Osteocyte (in vitro differentiated cells): ENCODE data around the gene DNAJC8. TPM values are rescaled to one million over a fixed set of nuclear protein-coding genes. Genes with fewer than 3 reads are reported as not detected.

Experiments
- DNase-seq: peaks from one replicate; pipeline ENCODE4 v3.0.0; 2021; ENCODE audit warnings: mixed read lengths; ENCODE audit not compliant: unreplicated experiment; ENCODE audit errors: extremely low spot score
- H3K27ac Mint-ChIP-seq: one replicate; pipeline ENCODE4 v1.8.0; 2021; ENCODE audit warnings: mild to moderate bottlenecking, mixed read lengths; ENCODE audit not compliant: unreplicated experiment
- H3K27me3 Mint-ChIP-seq: one replicate; pipeline ENCODE4 v1.8.0; 2021; ENCODE audit warnings: mixed read lengths; ENCODE audit not compliant: unreplicated experiment
- H3K36me3 Mint-ChIP-seq: one replicate; pipeline ENCODE4 v1.8.0; 2021; ENCODE audit warnings: mixed read lengths; ENCODE audit not compliant: unreplicated experiment
- H3K4me1 Mint-ChIP-seq: one replicate; pipeline ENCODE4 v1.8.0; 2021; ENCODE audit warnings: mixed read lengths; ENCODE audit not compliant: unreplicated experiment
- H3K4me3 Mint-ChIP-seq: one replicate; pipeline ENCODE4 v1.8.0; 2021; ENCODE audit warnings: mild to moderate bottlenecking, moderate library complexity, mixed read lengths; ENCODE audit not compliant: unreplicated experiment
- H3K9me3 Mint-ChIP-seq: one replicate; pipeline ENCODE4 v1.8.0; 2021; ENCODE audit warnings: mixed read lengths; ENCODE audit not compliant: unreplicated experiment
- total RNA-seq: library from RNA; stranded (reverse); gene quantifications from 2 replicates; pipeline ENCODE4 v1.2.1, GENCODE V29; 2021
- TF ChIP-seq, protein P1 (sequence below): fragments of 200-600 bp; sonication (generic); IDR thresholded peaks from 2 replicates; pipeline ENCODE4 v1.5.0; 2021; ENCODE audit warnings: antibody characterized with exemption, mild to moderate bottlenecking, moderate library complexity

DNAJC8 gene
- total RNA-seq, 1 donor from 2014 or later, result 92.2 TPM

DNA sequence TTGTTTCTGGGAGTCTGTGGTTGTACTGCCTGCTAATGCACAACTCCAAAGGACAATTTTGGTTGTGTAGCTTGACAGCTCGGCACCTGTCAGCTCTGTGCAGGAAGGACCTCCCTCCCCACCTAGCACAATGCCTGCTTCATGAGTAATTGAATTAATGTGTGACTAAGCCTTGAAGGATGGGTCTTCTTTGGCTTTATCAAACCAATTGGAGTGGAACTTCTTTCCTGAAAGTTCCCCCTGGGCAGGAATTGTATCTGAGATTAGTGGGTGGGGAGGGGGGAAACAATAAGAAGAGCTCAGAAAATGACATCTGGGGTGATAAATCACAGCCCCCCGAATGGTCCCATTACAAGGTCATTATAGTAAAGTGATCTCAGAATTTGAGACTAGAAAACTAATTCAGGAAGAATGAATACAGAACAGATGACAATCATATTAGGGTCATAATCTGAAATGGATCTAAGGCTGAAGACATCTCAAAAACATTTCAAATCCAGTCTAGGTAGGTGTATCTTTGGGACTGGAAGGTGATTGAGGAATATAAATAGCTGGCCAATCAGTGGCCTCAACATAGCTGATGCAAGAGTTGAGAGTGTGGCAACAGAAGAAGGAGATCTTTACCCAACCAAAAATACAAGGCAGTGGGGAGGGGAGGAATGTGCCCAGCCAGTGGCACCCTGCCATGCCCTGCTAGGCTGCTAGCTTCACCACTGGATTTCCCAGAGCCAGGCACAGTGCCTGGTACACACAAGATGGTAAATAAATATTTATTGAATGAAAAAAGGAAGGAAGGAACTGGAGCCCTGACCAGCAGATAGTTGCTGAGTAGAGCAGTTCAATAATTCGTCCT lies 16.4 kb upstream of the DNAJC8 start:
- TF ChIP-seq, protein P1, sequence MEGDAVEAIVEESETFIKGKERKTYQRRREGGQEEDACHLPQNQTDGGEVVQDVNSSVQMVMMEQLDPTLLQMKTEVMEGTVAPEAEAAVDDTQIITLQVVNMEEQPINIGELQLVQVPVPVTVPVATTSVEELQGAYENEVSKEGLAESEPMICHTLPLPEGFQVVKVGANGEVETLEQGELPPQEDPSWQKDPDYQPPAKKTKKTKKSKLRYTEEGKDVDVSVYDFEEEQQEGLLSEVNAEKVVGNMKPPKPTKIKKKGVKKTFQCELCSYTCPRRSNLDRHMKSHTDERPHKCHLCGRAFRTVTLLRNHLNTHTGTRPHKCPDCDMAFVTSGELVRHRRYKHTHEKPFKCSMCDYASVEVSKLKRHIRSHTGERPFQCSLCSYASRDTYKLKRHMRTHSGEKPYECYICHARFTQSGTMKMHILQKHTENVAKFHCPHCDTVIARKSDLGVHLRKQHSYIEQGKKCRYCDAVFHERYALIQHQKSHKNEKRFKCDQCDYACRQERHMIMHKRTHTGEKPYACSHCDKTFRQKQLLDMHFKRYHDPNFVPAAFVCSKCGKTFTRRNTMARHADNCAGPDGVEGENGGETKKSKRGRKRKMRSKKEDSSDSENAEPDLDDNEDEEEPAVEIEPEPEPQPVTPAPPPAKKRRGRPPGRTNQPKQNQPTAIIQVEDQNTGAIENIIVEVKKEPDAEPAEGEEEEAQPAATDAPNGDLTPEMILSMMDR, result no peak
- peak overlapping the region; percentile 78 for H3K27ac Mint-ChIP-seq
- no peaks in the 10 kb centered on the region for H3K27me3 Mint-ChIP-seq
- H3K36me3 Mint-ChIP-seq, result no peaks in the 10 kb centered on the region
- peak overlapping the region; percentile 54 for H3K4me3 Mint-ChIP-seq
- H3K9me3 Mint-ChIP-seq, result no peaks in the 10 kb centered on the region
- DNase-seq, result no peak
- H3K4me1 Mint-ChIP-seq, result peaks cover 28% of the 10 kb centered on the region

DNA sequence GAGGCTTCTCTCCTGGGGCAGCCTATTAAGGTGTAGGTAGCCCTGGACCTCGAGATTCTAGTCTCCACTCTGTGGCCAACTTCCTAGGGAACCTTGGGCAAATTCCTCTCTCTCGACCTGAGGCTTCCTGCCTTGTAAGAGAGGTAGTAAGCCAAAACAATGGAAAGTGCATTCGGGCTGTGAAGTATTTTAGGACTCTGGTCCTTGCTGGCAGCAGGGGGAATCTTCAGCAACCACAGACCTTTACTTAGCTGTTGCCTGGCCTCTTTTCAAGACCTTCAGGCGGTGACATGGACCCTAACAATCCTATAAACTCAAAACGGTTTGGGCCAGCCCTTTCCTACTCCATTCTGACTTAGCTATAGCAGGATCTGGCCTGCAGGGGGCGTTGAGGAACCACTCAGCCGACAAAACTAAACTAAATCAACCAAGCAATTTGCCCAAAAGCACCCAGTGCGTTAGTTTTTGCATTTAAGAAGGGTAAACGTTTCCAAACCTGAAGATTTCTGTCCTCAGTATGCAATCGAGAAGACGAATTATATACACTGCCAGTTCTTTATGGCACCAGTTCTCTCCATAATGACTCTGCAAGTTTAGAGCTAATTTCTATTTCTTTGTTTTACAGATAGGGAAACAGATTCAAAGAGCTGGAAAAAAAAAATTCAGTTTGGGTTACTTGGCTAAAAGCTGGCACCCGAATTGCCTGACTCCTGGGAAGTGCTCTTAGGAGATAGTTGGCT lies 15.6 kb upstream of the DNAJC8 start:
- Mint-ChIP-seq H3K36me3 (no peaks in the 10 kb centered on the region), H3K4me3 (peak overlapping the region; percentile 54), H3K9me3 (no peaks in the 10 kb centered on the region), H3K27ac (peak overlapping the region; percentile 78), H3K27me3 (no peaks in the 10 kb centered on the region), H3K4me1 (peaks cover 28% of the 10 kb centered on the region)
- DNase-seq, result peak; percentile 90
- TF ChIP-seq, protein P1, result peak; percentile 95

DNA sequence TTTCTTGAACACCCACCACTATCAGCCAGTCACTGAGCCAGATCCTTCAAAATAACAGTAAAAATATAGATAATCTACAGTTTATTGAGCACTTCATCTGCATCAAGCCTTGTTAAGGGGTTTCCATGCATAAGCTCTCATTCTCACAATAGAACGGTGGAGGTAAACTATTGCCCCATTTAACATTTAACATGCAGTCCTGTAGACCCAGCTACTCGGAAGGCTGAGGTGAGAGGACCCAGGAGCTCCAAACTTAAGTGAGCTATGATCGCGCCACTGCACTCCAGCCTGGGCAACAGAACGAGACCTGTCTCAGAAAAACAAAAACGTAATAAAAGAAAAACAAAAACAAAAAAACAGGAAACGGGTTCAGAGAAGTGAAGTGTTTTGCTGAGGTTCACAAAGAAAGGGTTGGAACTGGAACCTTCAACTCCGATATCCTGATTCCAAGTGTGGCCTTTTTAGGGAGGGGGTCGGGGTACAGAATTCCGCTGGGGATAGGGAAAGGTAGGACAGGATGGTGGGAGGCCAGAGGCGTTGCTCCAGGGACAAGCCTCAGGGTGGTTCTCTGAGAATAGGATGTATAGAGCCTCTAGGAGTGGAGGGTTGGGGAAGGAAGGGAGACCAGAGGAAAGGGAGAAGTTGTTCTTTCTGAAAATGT lies 14.9 kb upstream of the DNAJC8 start:
- no peaks in the 10 kb centered on the region for H3K27me3 Mint-ChIP-seq
- TF ChIP-seq, protein P1, result no peak
- H3K9me3 Mint-ChIP-seq, result no peaks in the 10 kb centered on the region
- H3K4me1 Mint-ChIP-seq, result peaks cover 28% of the 10 kb centered on the region
- no peaks in the 10 kb centered on the region for H3K36me3 Mint-ChIP-seq
- H3K27ac Mint-ChIP-seq, result peak overlapping the region; percentile 78
- H3K4me3 Mint-ChIP-seq, result peak overlapping the region; percentile 62
- DNase-seq, result no peak

DNA sequence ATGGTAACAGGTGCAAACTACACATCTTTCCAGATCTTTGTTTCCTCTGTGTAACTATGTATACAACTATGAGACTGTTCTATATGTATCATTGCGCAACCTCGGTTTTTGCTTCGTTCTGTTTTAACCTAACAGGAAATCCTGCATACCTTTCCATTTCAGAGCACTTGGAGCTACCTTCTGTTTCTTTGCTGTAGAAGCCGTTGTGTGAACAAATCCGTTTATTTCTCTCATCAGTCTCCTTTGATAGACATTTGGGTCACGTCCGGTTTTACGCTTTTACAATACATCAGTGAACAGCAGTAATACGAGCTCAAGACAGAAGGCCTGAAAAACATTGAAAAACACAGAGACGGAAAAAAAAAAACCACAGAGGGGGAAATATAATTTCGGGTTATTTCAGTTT lies 13.6 kb upstream of the DNAJC8 start:
- peak overlapping the region; percentile 99 for H3K27ac Mint-ChIP-seq
- H3K4me1 Mint-ChIP-seq, result peaks cover 28% of the 10 kb centered on the region
- H3K4me3 Mint-ChIP-seq, result peak overlapping the region; percentile 94
- H3K27me3 Mint-ChIP-seq, result no peaks in the 10 kb centered on the region
- H3K36me3 Mint-ChIP-seq, result no peaks in the 10 kb centered on the region
- TF ChIP-seq, protein P1, result no peak
- no peaks in the 10 kb centered on the region for H3K9me3 Mint-ChIP-seq
- DNase-seq, result no peak
